MV-4-11 (cell line): ENCODE measurements around the gene ARF1.

Experiments
- DNase-seq: peaks from one replicate; lab custom pipeline; 2025; lab: John Stamatoyannopoulos, UW

ARF1 gene

GRCh38 chr1:228088586-228089498 lies 6.3 kb downstream of the ARF1 start:
- peak; percentile 88 for DNase-seq

GRCh38 chr1:228089519-228090380 lies 7.2 kb downstream of the ARF1 start:
- peak; percentile 82 for DNase-seq

- no peak for DNase-seq
These were observed 8.1 kb downstream of the ARF1 start for GRCh38 chr1:228090613-228091081.

GRCh38 chr1:228091084-228091483 lies 8.6 kb downstream of the ARF1 start:
- DNase-seq: no peak

- DNase-seq: no peak
These were observed 10.0 kb downstream of the ARF1 start for GRCh38 chr1:228092342-228093049.

GRCh38 chr1:228093050-228093906 lies 10.8 kb downstream of the ARF1 start:
- DNase-seq: no peak

GRCh38 chr1:228094432-228095016 lies 12.0 kb downstream of the ARF1 start:
- no peak for DNase-seq

GRCh38 chr1:228095161-228095560 lies 12.7 kb downstream of the ARF1 start:
- DNase-seq: no peak

GRCh38 chr1:228095938-228096337 lies 13.4 kb downstream of the ARF1 start:
- no peak for DNase-seq

GRCh38 chr1:228096416-228097332 lies 14.2 kb downstream of the ARF1 start:
- DNase-seq: no peak

GRCh38 chr1:228097333-228098081 lies 15.0 kb downstream of the ARF1 start:
- DNase-seq: no peak

- no peak for DNase-seq
These were observed 15.9 kb downstream of the ARF1 start for GRCh38 chr1:228098323-228098931.

- no peak for DNase-seq
These were observed 16.8 kb downstream of the ARF1 start for GRCh38 chr1:228099331-228099732.

- DNase-seq: no peak
These were observed 18.5 kb downstream of the ARF1 start for GRCh38 chr1:228100822-228101613.

- DNase-seq: no peak
These were observed 19.1 kb downstream of the ARF1 start for GRCh38 chr1:228101614-228101993.

GRCh38 chr1:228101994-228102790 lies 19.7 kb downstream of the ARF1 start:
- no peak for DNase-seq
